Measurements from ENCODE around the gene NTF3.

NTF3 gene

GRCh38 chr12:5470703-5471102 is 38.8 kb downstream of the NTF3 start:
- Histone ChIP-seq H3K9me3 (ENCODE audit: control insufficient read depth, low read length) (no peaks in the 10 kb centered on the region), H3K4me1 (ENCODE audit: control insufficient read depth, insufficient read depth, low read length, poor library complexity, severe bottlenecking) (no peaks in the 10 kb centered on the region), H3K4me3 (ENCODE audit: insufficient read depth, low read depth, low read length, poor library complexity, severe bottlenecking) (no peak overlapping the region), H3K27me3 (replicated peaks; ENCODE audit: control insufficient read depth, insufficient read depth, low read length, poor library complexity, severe bottlenecking) (no peaks in the 10 kb centered on the region), H3K36me3 (ENCODE audit: control insufficient read depth, insufficient read depth, low read length) (no peaks in the 10 kb centered on the region), H3K27ac (ENCODE audit: insufficient read depth, low read length, poor library complexity, severe bottlenecking) (no peak overlapping the region)
- no peak for DNase-seq

GRCh38 chr12:5473076-5473782 is 41.3 kb downstream of the NTF3 start:
- Histone ChIP-seq H3K27ac (ENCODE audit: insufficient read depth, low read length, poor library complexity, severe bottlenecking) (no peak overlapping the region), H3K27me3 (replicated peaks; ENCODE audit: control insufficient read depth, insufficient read depth, low read length, poor library complexity, severe bottlenecking) (no peaks in the 10 kb centered on the region), H3K36me3 (ENCODE audit: control insufficient read depth, insufficient read depth, low read length) (no peaks in the 10 kb centered on the region), H3K9me3 (ENCODE audit: control insufficient read depth, low read length) (no peaks in the 10 kb centered on the region), H3K4me1 (ENCODE audit: control insufficient read depth, insufficient read depth, low read length, poor library complexity, severe bottlenecking) (no peaks in the 10 kb centered on the region), H3K4me3 (ENCODE audit: insufficient read depth, low read depth, low read length, poor library complexity, severe bottlenecking) (no peak overlapping the region)
- DNase-seq: no peak

GRCh38 chr12:5473783-5474116 is 41.8 kb downstream of the NTF3 start:
- no peak for DNase-seq
- Histone ChIP-seq H3K4me3 (ENCODE audit: insufficient read depth, low read depth, low read length, poor library complexity, severe bottlenecking) (no peak overlapping the region), H3K9me3 (ENCODE audit: control insufficient read depth, low read length) (no peaks in the 10 kb centered on the region), H3K27ac (ENCODE audit: insufficient read depth, low read length, poor library complexity, severe bottlenecking) (no peak overlapping the region), H3K4me1 (ENCODE audit: control insufficient read depth, insufficient read depth, low read length, poor library complexity, severe bottlenecking) (no peaks in the 10 kb centered on the region), H3K27me3 (replicated peaks; ENCODE audit: control insufficient read depth, insufficient read depth, low read length, poor library complexity, severe bottlenecking) (no peaks in the 10 kb centered on the region), H3K36me3 (ENCODE audit: control insufficient read depth, insufficient read depth, low read length) (no peaks in the 10 kb centered on the region)

DNA sequence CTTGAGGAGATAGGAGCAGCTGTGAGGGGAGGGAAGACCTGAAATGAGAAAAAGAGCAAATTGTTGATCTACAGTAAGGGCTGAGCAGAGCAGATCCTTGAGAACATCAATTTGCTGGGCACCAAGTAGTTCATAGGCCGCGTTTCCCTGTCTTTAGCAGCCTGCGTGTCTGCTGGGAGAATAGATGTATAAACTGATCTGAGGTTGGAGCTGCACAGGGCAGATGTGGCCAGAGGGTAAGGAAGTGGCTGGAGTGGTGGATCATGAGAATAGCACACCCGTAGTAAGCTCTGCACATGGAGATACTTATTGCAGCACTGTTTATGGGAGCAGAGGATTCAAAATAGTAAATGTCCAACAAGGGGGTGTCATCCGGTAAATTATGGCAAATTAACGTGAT is 44.4 kb downstream of the NTF3 start:
- Histone ChIP-seq H3K4me3 (ENCODE audit: insufficient read depth, low read depth, low read length, poor library complexity, severe bottlenecking) (no peak overlapping the region), H3K27me3 (replicated peaks; ENCODE audit: control insufficient read depth, insufficient read depth, low read length, poor library complexity, severe bottlenecking) (peaks cover 4% of the 10 kb centered on the region), H3K9me3 (ENCODE audit: control insufficient read depth, low read length) (no peaks in the 10 kb centered on the region), H3K36me3 (ENCODE audit: control insufficient read depth, insufficient read depth, low read length) (no peaks in the 10 kb centered on the region), H3K27ac (ENCODE audit: insufficient read depth, low read length, poor library complexity, severe bottlenecking) (no peak overlapping the region), H3K4me1 (ENCODE audit: control insufficient read depth, insufficient read depth, low read length, poor library complexity, severe bottlenecking) (no peaks in the 10 kb centered on the region)
- DNase-seq: no peak

- H3K4me1 ChIP-seq (ENCODE audit: control insufficient read depth, insufficient read depth, low read length, poor library complexity, severe bottlenecking): no peaks in the 10 kb centered on the region
- H3K4me3 ChIP-seq (ENCODE audit: insufficient read depth, low read depth, low read length, poor library complexity, severe bottlenecking): no peak overlapping the region
- H3K9me3 ChIP-seq (ENCODE audit: control insufficient read depth, low read length): no peaks in the 10 kb centered on the region
- H3K27ac ChIP-seq (ENCODE audit: insufficient read depth, low read length, poor library complexity, severe bottlenecking): no peak overlapping the region
- no peak for DNase-seq
- H3K27me3 ChIP-seq (replicated peaks; ENCODE audit: control insufficient read depth, insufficient read depth, low read length, poor library complexity, severe bottlenecking): peaks cover 4% of the 10 kb centered on the region
- H3K36me3 ChIP-seq (ENCODE audit: control insufficient read depth, insufficient read depth, low read length): no peaks in the 10 kb centered on the region
Measured at GRCh38 chr12:5478081-5478706, 46.3 kb downstream of the NTF3 start.

DNA sequence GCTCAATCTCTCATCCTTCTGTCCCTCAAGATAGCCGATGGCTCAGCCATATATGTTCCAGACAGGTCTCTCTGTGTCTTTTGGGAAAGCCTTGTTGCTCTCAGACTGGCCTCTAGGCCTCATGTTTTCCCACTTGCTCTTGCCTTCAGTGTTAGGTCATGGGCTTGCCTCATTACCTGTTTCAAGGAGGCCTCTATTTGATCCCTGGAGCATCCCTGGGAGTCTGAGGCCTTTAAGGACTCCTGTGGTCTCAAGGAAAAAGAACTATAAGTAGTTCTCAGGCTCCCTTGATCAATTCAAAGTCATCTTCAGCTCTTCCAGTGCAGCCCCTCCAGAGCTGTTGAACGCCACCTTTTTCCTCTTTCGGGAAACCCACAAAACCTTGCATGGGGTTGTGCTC is 47.9 kb downstream of the NTF3 start:
- Histone ChIP-seq H3K27me3 (replicated peaks; ENCODE audit: control insufficient read depth, insufficient read depth, low read length, poor library complexity, severe bottlenecking) (peaks cover 4% of the 10 kb centered on the region), H3K4me1 (ENCODE audit: control insufficient read depth, insufficient read depth, low read length, poor library complexity, severe bottlenecking) (no peaks in the 10 kb centered on the region), H3K9me3 (ENCODE audit: control insufficient read depth, low read length) (no peaks in the 10 kb centered on the region), H3K36me3 (ENCODE audit: control insufficient read depth, insufficient read depth, low read length) (no peaks in the 10 kb centered on the region), H3K27ac (ENCODE audit: insufficient read depth, low read length, poor library complexity, severe bottlenecking) (no peak overlapping the region), H3K4me3 (ENCODE audit: insufficient read depth, low read depth, low read length, poor library complexity, severe bottlenecking) (no peak overlapping the region)
- no peak for DNase-seq

GRCh38 chr12:5480218-5480937 is 48.5 kb downstream of the NTF3 start:
- peaks cover 4% of the 10 kb centered on the region for H3K27me3 ChIP-seq (replicated peaks; ENCODE audit: control insufficient read depth, insufficient read depth, low read length, poor library complexity, severe bottlenecking)
- H3K9me3 ChIP-seq (ENCODE audit: control insufficient read depth, low read length): no peaks in the 10 kb centered on the region
- H3K27ac ChIP-seq (ENCODE audit: insufficient read depth, low read length, poor library complexity, severe bottlenecking): no peak overlapping the region
- no peaks in the 10 kb centered on the region for H3K36me3 ChIP-seq (ENCODE audit: control insufficient read depth, insufficient read depth, low read length)
- no peak overlapping the region for H3K4me3 ChIP-seq (ENCODE audit: insufficient read depth, low read depth, low read length, poor library complexity, severe bottlenecking)
- H3K4me1 ChIP-seq (ENCODE audit: control insufficient read depth, insufficient read depth, low read length, poor library complexity, severe bottlenecking): no peaks in the 10 kb centered on the region
- DNase-seq: no peak

- no peak for DNase-seq
- Histone ChIP-seq H3K9me3 (ENCODE audit: control insufficient read depth, low read length) (no peaks in the 10 kb centered on the region), H3K4me3 (ENCODE audit: insufficient read depth, low read depth, low read length, poor library complexity, severe bottlenecking) (no peak overlapping the region), H3K27me3 (replicated peaks; ENCODE audit: control insufficient read depth, insufficient read depth, low read length, poor library complexity, severe bottlenecking) (peaks cover 4% of the 10 kb centered on the region), H3K27ac (ENCODE audit: insufficient read depth, low read length, poor library complexity, severe bottlenecking) (no peak overlapping the region), H3K4me1 (ENCODE audit: control insufficient read depth, insufficient read depth, low read length, poor library complexity, severe bottlenecking) (no peaks in the 10 kb centered on the region), H3K36me3 (ENCODE audit: control insufficient read depth, insufficient read depth, low read length) (no peaks in the 10 kb centered on the region)
Measured at GRCh38 chr12:5480938-5481303, 49.0 kb downstream of the NTF3 start.

- no peaks in the 10 kb centered on the region for H3K9me3 ChIP-seq (ENCODE audit: control insufficient read depth, low read length)
Measured at GRCh38 chr12:5481645-5482044, 49.7 kb downstream of the NTF3 start.

DNA sequence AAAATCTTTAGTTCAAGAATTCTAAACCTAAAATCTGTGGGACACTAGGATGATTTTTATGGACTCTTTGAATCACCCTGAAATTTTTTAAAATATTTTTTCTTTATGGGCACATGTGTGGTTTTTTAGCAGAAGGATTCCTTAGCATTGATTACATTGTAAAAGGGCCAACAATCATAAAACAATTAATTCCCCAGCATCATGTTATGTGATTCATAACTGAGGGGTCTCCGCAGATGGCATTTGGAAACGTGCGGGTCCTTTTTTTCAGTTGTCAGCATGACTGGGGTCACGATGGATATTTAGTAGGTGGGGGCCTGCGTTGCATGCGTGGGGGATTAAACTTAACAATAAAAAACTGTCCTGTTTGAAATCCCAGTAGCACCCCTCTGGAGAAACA is 52.5 kb downstream of the NTF3 start:
- Histone ChIP-seq H3K27ac (ENCODE audit: insufficient read depth, low read length, poor library complexity, severe bottlenecking) (no peak overlapping the region), H3K4me1 (ENCODE audit: control insufficient read depth, insufficient read depth, low read length, poor library complexity, severe bottlenecking) (no peaks in the 10 kb centered on the region)

More at GRCh38 chr12:5481645-5482044, 49.7 kb downstream of the NTF3 start:
- no peaks in the 10 kb centered on the region for H3K36me3 ChIP-seq (ENCODE audit: control insufficient read depth, insufficient read depth, low read length)
- DNase-seq: no peak
- no peaks in the 10 kb centered on the region for H3K4me1 ChIP-seq (ENCODE audit: control insufficient read depth, insufficient read depth, low read length, poor library complexity, severe bottlenecking)
- no peak overlapping the region for H3K27ac ChIP-seq (ENCODE audit: insufficient read depth, low read length, poor library complexity, severe bottlenecking)
- H3K27me3 ChIP-seq (replicated peaks; ENCODE audit: control insufficient read depth, insufficient read depth, low read length, poor library complexity, severe bottlenecking): peaks cover 4% of the 10 kb centered on the region
- H3K4me3 ChIP-seq (ENCODE audit: insufficient read depth, low read depth, low read length, poor library complexity, severe bottlenecking): no peak overlapping the region

More for the DNA sequence above, 52.5 kb downstream of the NTF3 start:
- DNase-seq: no peak
- Histone ChIP-seq H3K27me3 (replicated peaks; ENCODE audit: control insufficient read depth, insufficient read depth, low read length, poor library complexity, severe bottlenecking) (peaks cover 4% of the 10 kb centered on the region), H3K9me3 (ENCODE audit: control insufficient read depth, low read length) (no peaks in the 10 kb centered on the region), H3K36me3 (ENCODE audit: control insufficient read depth, insufficient read depth, low read length) (no peaks in the 10 kb centered on the region), H3K4me3 (ENCODE audit: insufficient read depth, low read depth, low read length, poor library complexity, severe bottlenecking) (no peak overlapping the region)
